Stimulated activated effector memory CD8-positive, alpha-beta T cell treated with anti-CD3 and anti-CD28 coated beads, Interleukin-12 subunit alpha, Interleukin-12 subunit beta, amount 100 ng/mL, for 72 hours (primary cell): ENCODE results near the gene VSIG8.
A peak's percentile ranks its signal among the peaks of the same experiment; 100 is the strongest.

Experiments used
- ATAC-seq: fragments of 150-1000 bp; cut with Tn5 transposase; 2 replicates; pipeline ENCODE4 v1.10.0; 2021
- DNase-seq, 2 donors: peaks; one replicate each; pipeline ENCODE4 v3.0.0; 2021 to 2022; ENCODE audit warnings: low spot score in 2 of 2
- H3K27ac Mint-ChIP-seq: one replicate; pipeline ENCODE4 v1.8.0; 2022; ENCODE audit warnings: mild to moderate bottlenecking, mixed read lengths
- H3K36me3 Mint-ChIP-seq: one replicate; pipeline ENCODE4 v1.8.0; 2022; ENCODE audit warnings: mild to moderate bottlenecking, mixed read lengths
- H3K4me1 Mint-ChIP-seq: one replicate; pipeline ENCODE4 v1.8.0; 2022; ENCODE audit warnings: mixed read lengths
- H3K4me3 Mint-ChIP-seq: one replicate; pipeline ENCODE4 v1.8.0; 2022; ENCODE audit warnings: mild to moderate bottlenecking, mixed read lengths
- H3K9me3 Mint-ChIP-seq: one replicate; pipeline ENCODE4 v1.8.0; 2022; ENCODE audit warnings: mixed read lengths

VSIG8 gene

DNA sequence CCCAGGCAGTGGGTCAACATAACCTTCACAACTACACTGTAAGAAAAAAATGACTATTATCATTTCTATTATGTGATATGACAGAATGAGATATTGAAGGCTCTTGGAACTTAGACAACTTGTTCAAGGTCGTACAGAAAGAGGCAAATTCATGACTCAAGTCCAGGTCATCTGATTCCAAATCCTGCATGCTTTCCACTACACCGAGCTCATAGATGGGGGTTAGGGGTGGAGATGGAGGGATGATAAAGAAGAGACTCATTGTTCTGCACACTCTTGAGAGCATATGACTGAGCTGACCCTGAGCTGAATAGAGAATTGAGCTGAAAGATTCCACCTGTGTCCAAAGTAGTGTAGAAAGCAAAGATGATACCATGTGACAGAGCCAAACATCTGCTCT, 57.5 kb downstream of the VSIG8 start:
- Mint-ChIP-seq H3K27ac (peak overlapping the region; percentile 46), H3K4me1 (peaks cover 81% of the 10 kb centered on the region), H3K9me3 (no peaks in the 10 kb centered on the region), H3K36me3 (no peaks in the 10 kb centered on the region), H3K4me3 (no peak overlapping the region)
- ATAC-seq (peak; percentile 47), DNase-seq (no peak)
